GM04503 (cell line): ENCODE measurements around the gene PI16.

ENCODE experiments used
- DNase-seq: peaks from one replicate; pipeline ENCODE4 v3.0.0-alpha.2; 2012; ENCODE audit warnings: low read depth

PI16 gene

GRCh38 chr6:36999751-37000125 is 45.2 kb downstream of the PI16 start:
- no peak for DNase-seq

DNA sequence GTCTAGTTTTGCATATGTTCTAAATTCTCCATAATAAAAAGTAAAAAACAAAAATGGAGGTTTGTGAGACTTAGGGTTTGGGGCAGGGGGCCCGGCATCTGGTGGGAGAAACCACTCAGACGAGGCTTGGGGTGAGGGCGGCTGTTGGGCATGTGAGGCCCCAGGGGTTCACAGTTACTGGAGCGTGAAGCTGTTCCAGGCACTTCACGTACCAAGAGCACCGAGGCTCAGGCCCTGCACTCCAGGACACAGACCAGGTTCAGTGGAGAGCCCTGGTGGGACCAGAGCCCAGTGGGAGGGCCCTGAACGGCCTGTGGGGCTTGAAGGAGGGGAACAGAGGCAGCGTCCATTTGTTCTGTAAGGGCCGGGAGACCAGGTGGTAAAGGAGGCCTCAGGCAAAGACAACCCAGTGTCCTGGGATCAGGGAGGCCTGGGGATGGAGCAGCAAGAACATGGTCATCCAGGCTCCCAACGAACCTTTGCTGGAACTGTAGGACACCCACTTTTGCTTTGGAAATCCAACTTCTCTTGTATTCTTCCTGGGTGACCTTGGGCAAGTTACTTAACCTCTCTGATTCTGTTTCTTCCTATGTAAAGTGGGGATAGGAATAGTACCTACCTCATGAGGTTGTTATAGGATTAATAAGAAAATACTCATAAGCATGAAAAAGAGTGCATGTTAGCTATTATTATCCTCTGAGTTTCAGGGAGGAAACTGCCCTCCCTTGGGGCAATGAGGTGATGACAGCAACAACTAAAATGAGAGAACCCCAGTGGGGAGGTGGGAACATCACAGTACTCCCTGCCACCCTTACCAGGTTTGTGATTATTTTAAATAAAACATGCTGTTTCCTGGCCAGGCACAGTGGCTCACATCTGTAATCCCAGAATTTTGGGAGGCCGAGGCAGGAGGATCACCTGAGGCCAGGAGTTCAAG is 49.8 kb downstream of the PI16 start:
- no peak for DNase-seq

DNA sequence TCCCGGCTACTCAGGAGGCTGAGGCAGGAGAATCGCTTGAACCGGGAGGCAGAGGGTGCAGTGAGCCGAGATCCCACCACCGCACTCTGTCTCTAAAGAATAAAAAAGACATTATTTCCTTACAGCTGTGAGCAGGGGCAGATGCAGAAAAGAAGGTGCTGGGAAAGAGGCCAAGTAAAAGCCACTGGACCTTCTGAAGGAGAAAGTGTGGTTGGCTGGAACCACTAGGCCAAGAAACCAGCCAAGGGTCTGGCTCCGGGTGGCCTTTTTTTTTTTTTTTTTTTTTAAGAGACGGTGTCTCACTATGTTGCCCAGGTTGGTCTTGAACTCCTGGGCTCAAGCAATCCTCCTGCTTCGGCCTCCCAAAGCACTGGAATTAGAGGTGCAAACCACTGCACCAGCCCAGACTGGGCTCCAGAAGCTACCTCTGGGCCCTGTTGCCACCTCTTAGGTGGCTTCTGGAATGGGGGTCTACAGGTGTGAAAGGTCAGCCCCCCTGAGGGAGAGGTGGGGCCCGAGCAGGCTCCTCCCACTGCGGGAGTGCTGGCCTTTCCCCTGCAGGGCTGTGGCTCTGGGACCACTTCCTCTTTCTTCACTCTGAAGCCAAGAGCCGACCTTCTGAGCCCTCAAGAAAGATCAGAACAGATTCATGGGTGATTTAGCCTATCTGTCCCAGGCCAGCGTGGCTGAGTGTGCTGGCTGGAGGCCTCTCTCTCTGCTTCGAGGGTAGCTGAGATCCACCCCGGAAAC is 50.7 kb downstream of the PI16 start, which contains the start of gene FGD2:
Gene FGD2 (plus strand): TSS at position 595 of the 750 bp plus-strand sequence. CDS start 163 bp downstream, outside the sequence.
- DNase-seq: no peak

DNA sequence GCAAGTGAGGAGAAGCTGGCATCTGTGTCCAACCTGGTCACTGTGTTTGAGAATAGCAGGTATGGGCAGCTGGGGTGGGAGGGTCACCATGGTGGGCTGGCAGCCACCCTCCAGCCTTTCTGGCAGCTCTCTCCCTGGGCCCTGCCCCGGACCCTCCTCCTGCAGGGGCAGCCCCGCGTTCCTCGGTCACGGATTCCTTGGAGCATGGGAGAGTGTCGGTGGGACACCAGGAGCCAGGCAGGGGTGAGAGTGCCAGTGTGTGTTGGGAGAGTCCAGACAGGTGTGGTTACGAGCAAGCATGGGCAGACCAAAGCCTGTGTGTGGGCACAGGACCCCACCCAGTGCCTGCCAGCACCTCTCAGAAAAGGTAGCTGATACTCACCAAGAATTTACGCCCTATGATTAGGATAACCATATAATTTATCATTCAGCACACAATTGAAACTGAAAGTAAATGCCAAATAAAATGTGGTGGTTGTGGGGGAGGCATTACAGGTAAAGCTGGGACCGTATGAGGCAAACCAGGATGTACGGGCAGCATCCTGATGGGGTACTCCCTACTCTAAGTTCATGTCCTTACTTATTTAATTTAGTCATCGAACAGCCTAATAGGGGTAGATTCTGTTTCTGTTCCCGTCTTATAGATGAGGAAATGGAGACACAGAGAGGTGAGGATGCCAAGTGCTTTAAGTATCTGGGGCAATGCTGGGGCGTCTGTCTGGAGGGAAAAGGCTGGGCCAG is 51.5 kb downstream of the PI16 start:
- no peak for DNase-seq

DNA sequence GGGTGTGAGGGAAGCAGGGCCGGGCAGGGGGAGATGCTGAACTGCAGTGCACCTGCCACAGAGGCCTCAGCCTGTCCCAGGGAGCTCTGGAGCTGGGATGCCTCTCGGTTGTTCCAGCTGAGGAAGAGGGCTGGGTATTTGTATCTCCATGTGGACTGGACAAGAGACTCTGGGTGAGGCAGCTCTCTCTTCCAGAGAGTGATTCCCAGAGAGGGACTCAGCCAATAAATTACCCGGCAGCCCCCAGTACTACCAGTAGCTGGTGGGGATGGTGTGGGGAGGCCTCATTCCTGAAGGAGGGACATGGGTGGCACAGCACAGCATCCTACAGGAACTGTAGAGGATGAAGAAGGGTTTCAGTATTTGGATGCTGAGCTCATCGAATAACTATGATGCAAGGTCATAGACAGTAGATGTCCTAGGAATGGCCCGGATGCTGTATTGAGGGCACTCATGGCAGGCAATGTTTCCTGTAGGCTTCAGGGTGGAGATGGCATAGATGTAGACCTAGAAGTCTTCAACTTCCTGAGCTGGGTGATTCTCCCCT is 52.3 kb downstream of the PI16 start:
- peak; percentile 65 for DNase-seq

- no peak for DNase-seq
Measured at GRCh38 chr6:37007340-37008043, 53.0 kb downstream of the PI16 start.

DNA sequence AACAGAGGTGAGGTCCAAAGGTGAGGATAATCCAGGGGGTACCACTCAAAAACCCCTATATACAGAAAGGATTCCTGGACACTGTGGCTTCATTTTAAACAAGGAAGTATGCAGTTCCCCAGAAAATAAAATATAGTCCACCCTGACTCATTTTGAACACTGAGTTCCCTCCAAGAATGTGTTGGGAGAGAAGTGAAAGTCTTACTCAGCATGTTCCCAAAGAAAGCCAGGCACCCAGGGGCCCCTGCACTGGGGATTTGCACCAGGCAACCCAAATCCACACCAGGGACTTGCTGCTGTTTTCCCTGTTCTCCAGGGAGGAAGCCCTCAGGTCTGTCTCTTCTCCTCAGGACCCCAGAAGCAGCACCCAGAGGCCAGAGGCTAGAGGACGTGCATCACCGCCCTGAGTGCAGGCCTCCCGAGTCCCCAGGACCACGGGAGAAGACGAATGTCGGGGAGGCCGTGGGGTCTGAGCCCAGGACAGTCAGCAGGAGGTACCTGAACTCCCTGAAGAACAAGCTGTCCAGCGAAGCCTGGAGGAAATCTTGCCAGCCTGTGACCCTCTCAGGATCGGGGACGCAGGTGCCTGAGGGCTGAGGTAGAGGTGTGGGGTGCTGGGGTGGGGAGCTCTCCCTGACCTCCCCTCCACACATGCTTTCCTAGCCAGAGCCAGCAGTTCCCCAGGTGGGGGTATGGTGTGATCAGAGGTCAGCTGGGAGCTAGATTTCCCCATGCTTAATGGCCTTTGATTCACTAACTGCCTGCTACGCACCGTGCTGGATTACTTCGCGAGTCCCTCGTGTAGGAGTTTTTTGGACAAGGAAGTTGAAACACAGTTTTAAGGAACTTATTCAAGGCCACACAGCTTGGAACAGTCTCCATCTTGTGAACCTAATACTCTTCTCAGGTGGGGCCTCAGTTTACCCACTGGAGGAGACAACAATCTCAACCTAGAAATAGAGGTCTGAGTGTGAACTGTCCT is 54.2 kb downstream of the PI16 start:
- no peak for DNase-seq

DNA sequence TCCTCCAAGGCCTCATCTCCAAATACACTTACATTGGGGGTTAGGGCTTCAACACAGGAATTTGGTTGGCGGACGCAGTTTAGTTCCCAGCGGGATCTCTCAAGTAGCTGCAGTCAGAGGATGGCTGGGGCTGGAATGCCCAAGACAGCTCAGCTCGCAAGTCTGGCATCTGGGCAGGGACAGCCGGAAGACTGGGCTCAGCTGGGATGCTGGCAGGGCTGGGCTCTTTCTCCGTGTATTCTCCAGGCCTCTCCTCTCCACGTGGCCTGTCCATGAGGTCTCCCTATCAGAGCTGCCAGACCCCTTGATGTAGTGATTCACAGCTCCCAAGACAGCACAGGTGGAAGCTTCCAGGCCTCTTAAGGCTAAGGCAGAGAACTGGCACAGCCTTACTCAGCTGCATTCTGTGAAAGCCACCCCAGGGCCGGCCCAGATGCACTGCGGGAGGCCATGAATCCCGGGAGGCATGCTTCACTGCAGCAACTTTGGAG is 55.9 kb downstream of the PI16 start:
- DNase-seq: no peak

GRCh38 chr6:37011656-37012378 is 57.3 kb downstream of the PI16 start:
- peak; percentile 33 for DNase-seq

DNA sequence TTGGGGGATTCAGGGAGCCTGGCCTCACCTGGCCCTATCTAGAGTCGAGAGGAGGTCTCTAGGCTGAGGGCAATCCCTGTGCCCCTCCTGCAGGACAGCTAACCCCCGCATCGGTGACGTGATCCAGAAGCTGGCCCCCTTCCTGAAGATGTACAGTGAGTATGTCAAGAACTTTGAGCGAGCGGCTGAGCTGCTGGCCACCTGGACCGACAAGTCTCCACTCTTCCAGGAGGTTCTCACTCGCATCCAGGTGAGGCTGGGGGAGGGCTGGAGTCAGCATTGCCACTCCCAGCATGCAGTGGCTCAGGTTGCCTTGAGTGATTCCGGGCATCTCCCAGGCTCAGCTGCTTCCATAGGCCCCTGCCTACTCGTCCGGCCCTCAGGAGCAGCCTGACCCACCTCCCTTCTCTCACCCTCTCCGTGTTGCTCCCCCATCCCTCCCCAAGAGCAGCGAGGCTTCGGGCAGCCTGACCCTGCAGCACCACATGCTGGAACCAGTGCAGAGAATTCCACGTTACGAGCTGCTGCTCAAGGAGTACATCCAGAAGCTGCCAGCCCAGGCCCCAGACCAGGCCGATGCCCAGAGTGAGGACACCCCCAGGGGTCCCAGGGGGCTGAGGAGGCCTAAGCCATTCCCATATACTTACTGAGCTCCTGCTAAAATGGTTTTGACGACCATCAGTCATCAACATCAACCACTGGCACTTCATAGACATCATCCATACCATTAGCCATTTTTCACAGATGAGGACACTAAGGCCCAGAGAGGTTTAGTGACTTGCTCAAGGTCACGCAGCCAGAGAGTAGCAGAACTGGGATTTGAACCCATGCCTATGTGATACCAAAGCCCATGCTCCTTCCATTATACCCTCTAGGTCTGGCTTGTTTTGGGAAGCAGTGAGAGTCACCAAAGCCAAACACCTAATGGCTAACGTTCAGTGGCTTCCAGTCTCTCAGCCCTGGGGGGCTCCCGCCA is 59.3 kb downstream of the PI16 start:
- DNase-seq: no peak
